Cardiac septum (tissue), 1 donor: Measurements from ENCODE around the gene GARIN5B. TPM values are rescaled to one million over a fixed set of nuclear protein-coding genes. Genes with fewer than 3 reads are reported as not detected.

Experiments
- DNase-seq: peaks from one replicate; pipeline ENCODE4 v3.0.0-alpha.2; 2020; ENCODE audit warnings: low spot score
- intact Hi-C: fragments of 100-400 bp; cut with DNase I; formaldehyde crosslinking; loops from one replicate; pipeline ENCODE4 v1.14.0; 2022
- total RNA-seq: library from RNA; stranded (reverse); fragmentation: NEBNext Ultra II Directional; extraction: Animal tissue kit (Norgen Biotek cat#: 25700); gene quantifications from one replicate; pipeline ENCODE4 v1.2.1, GENCODE V29; 2021
- donor health status: DM: no; HTN: no; CAD: no.

Gene GARIN5B
- total RNA-seq, 1 donor from 2014 or later: not detected

DNA sequence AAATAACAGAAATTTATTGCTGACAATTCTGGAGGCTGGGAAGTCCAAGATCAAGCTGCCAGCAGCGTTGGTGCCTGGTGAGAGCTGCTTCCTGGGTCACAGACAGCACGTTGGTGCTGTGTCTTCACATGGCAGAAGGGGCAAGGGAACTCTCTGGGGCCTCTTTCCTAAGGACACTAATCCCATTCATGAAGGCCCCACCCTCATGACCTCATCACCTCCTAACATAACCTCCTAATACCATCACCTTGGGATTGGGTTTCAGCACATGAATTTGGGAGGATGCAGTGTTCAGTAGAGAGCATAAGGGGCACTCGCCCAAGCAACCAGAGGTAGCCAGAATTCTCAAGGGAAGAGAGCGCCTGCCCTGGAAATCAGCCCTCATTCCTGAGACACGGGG is 53.6 kb downstream of the GARIN5B start:
- no peak for DNase-seq

DNA sequence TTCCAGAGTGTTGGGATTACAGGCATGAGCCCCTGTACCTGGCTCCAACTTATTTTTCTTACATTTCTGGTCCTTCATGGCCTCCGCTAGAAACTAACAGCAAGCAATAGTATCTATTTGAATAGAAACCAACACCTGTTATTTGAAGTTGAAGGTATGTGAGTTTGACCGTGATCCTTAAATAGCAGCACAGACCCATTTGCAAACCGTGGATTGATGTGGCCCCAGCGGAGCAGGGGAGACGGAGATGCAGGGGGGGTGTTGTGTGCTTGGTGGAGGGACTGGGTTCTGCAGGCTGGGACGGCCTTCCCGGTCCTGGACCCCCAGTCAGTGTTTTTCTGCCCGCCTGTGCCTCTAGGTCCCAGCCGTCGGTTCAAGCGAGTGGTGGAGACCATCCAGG is 54.8 kb downstream of the GARIN5B start:
- no peak for DNase-seq
- intact Hi-C loops: loop anchor here (10.0 kb wide), 1 partner anchor 107 kb away; no protein-coding TSS in a partner anchor

More for the DNA sequence above, 53.6 kb downstream of the GARIN5B start:
- intact Hi-C loops: loop anchor here (10.0 kb wide), 1 partner anchor 105 kb away; no protein-coding TSS in a partner anchor

DNA sequence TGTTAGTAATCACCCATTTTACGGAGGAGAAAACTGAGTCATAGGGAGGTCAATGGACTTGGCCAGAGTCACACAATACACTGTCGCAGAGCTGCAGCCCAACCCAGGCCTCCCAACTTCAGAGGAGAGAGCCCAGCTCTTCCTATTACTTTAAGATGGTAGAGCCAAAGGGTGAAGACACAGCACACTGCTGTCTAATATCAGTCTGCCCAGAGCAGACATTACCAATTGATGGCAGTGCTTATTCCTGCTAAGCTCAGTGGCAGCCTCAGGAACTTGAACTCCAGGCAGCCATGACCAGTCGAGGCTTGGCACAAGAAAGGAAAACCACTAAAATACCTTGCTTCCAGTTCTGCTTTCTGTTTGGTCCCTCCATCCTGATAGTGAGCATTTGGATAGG is 56.3 kb downstream of the GARIN5B start:
- DNase-seq: no peak
- intact Hi-C loops: loop anchor here (10.0 kb wide), 1 partner anchor 108 kb away; no protein-coding TSS in a partner anchor

DNA sequence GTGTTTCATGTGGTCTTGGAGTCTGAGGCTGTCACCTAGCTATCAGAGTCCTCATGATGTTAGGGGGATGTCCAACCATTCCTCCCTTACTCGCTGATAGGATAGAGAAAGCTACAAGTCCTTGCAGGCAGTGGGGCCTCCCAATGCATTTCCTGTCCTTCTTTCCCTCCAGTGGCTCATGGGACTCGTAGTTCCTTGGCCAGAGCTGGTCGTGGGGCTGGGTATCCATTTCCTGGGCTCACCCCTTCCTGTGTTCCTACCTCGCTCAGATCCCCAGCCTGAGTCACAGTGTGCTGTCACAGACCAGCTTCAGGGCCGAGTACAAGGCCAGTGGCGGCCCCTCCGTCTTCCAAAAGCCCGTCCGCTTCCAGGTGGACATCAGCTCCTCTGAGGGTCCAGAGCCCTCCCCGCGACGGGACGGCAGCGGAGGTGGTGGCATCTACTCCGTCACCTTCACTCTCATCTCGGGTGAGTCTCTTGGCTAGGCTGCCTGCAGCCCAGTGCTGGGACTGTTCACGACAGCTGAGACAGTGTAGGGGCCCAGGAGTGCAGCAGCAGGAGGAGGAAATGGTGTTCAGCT is 57.0 kb downstream of the GARIN5B start:
- DNase-seq: no peak
- intact Hi-C loops: loop anchor here (10.0 kb wide), 1 partner anchor 109 kb away; no protein-coding TSS in a partner anchor

DNA sequence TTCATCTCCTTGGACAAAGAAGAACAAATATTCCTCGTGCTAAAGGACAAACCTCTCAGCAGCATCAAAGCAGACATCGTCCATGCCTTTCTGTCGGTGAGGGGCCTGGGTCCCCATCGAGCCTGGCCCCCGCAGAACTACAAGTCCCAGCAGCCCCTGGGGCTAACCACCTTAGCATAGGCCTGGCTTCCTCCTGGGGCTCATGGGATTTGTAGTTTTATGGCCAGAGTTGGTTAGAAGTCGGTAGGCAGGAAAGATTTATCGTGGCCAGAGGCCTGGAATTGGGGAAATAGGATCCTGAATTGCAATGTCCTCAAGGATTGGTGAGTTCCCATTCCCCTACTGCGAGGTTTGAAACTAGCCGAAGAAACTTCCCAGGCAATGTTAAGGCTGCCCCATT is 57.6 kb downstream of the GARIN5B start:
- intact Hi-C loops: loop anchor here (10.0 kb wide), 1 partner anchor 109 kb away; no protein-coding TSS in a partner anchor
- no peak for DNase-seq

DNA sequence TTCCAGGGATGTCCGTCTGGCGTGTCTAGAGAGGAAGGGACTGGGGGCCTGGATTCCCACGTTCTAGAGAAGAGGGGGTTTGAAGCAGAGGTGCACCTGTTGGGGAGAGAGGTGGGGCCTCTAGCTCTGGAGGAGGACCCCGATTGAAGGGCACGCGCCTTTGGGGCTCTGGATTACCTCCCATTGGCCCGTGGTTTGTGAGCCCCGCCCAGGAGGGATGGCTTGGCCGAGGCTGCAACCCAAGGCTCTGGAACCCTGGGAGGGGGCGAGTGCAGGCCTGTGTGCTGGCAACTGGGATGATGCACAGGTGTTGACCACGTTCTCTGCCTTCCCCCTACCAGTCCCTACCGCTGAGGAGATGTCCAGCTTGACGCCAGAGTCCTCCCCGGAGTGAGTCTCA is 58.1 kb downstream of the GARIN5B start:
- intact Hi-C loops: loop anchor here (10.0 kb wide), 1 partner anchor 110 kb away; no protein-coding TSS in a partner anchor
- DNase-seq: no peak

Other genes starting within 250 kb of the GARIN5B start
- 215 TPM for gene PPP1R12C, start 245.6 kb downstream of the GARIN5B start, total RNA-seq
- 187 TPM for gene TNNT1, start 214.1 kb downstream of the GARIN5B start, total RNA-seq
- 7,865 TPM for gene TNNI3, start 205.5 kb downstream of the GARIN5B start, total RNA-seq
- gene DNAAF3, start 196.6 kb downstream of the GARIN5B start, total RNA-seq: 3.4 TPM
- 0.30 TPM for gene SYT5, start 183.0 kb downstream of the GARIN5B start, total RNA-seq
- 3.7 TPM for gene PTPRH, start 153.8 kb downstream of the GARIN5B start, total RNA-seq
- 1.6 TPM for gene TMEM86B, start 134.5 kb downstream of the GARIN5B start, total RNA-seq
- 43.0 TPM for gene PPP6R1, start 104.2 kb downstream of the GARIN5B start, total RNA-seq
- 24.6 TPM for gene HSPBP1, start 83.2 kb downstream of the GARIN5B start, total RNA-seq
- gene BRSK1, start 79.3 kb downstream of the GARIN5B start, total RNA-seq: 8.8 TPM
- gene TMEM150B, start 37.9 kb downstream of the GARIN5B start, total RNA-seq: 0.62 TPM
- gene KMT5C, start 23.4 kb downstream of the GARIN5B start, total RNA-seq: 6.1 TPM
- gene COX6B2, start 8.5 kb downstream of the GARIN5B start, total RNA-seq: not detected
- gene IL11, start 7.2 kb upstream of the GARIN5B start, total RNA-seq: not detected
- gene TMEM190, start 13.6 kb upstream of the GARIN5B start, total RNA-seq: not detected
- 0.65 TPM for gene TMEM238, start 21.0 kb upstream of the GARIN5B start, total RNA-seq
- gene RPL28, start 22.7 kb upstream of the GARIN5B start, total RNA-seq: 479 TPM
- gene UBE2S, start 44.5 kb upstream of the GARIN5B start, total RNA-seq: 28.4 TPM
- not detected for gene SHISA7, start 80.0 kb upstream of the GARIN5B start, total RNA-seq
- 50.8 TPM for gene ISOC2, start 98.4 kb upstream of the GARIN5B start, total RNA-seq
- not detected for gene C19orf85, start 101.5 kb upstream of the GARIN5B start, total RNA-seq
- 3.4 TPM for gene ZNF628, start 113.4 kb upstream of the GARIN5B start, total RNA-seq
- 6.0 TPM for gene NAT14, start 121.9 kb upstream of the GARIN5B start, total RNA-seq
- gene SSC5D, start 125.2 kb upstream of the GARIN5B start, total RNA-seq: 7.7 TPM
- 2.0 TPM for gene SBK2, start 173.9 kb upstream of the GARIN5B start, total RNA-seq
- 6.7 TPM for gene SBK3, start 182.3 kb upstream of the GARIN5B start, total RNA-seq
- gene ZNF579, start 217.6 kb upstream of the GARIN5B start, total RNA-seq: 12.2 TPM
- 19.4 TPM for gene FIZ1, start 236.3 kb upstream of the GARIN5B start, total RNA-seq
- 13.7 TPM for gene ZNF524, start 237.0 kb upstream of the GARIN5B start, total RNA-seq
- gene ZNF865, start 242.4 kb upstream of the GARIN5B start, total RNA-seq: 15.7 TPM